H9 (cell line): ENCODE data around the gene ZBTB20. TPM values are rescaled to one million over a fixed set of nuclear protein-coding genes. Genes with fewer than 3 reads are reported as not detected.

Source experiments
- DNase-seq: peaks from one replicate; pipeline ENCODE4 v3.0.0-alpha.2; 2017
- H2AFZ ChIP-seq: one replicate; pipeline ENCODE4 v1.6.1; 2013; ENCODE audit warnings: mild to moderate bottlenecking, low read length, control low read depth, moderate library complexity
- H2AK5ac ChIP-seq: 2 replicates; pipeline ENCODE4 v1.6.1; 2013; ENCODE audit warnings: low read length, control low read depth, mixed read lengths; ENCODE audit not compliant: insufficient read length
- H2BK120ac ChIP-seq: one replicate; pipeline ENCODE4 v1.6.1; 2013; ENCODE audit warnings: low read depth, mild to moderate bottlenecking, low read length, control low read depth, inconsistent platforms; ENCODE audit not compliant: poor library complexity, severe bottlenecking
- H2BK12ac ChIP-seq: 2 replicates; pipeline ENCODE4 v1.6.1; 2013; ENCODE audit warnings: low read length, control low read depth, mixed read lengths, low read depth; ENCODE audit not compliant: insufficient read length
- H2BK15ac ChIP-seq: 2 replicates; pipeline ENCODE4 v1.6.1; 2013; ENCODE audit warnings: low read depth, low read length, control low read depth
- H2BK20ac ChIP-seq: one replicate; pipeline ENCODE4 v1.6.1; 2013; ENCODE audit warnings: low read depth, mild to moderate bottlenecking, low read length, control low read depth, inconsistent platforms; ENCODE audit not compliant: poor library complexity, severe bottlenecking
- H2BK5ac ChIP-seq: 2 replicates; pipeline ENCODE4 v1.6.1; 2013; ENCODE audit warnings: low read length, control low read depth, mixed read lengths; ENCODE audit not compliant: insufficient read length
- H3K14ac ChIP-seq: 2 replicates; pipeline ENCODE4 v1.6.1; 2013; ENCODE audit warnings: low read length, control low read depth; ENCODE audit not compliant: insufficient read depth
- H3K18ac ChIP-seq: 2 replicates; pipeline ENCODE4 v1.6.1; 2013; ENCODE audit warnings: low read depth, mild to moderate bottlenecking, mixed read lengths, low read length, control low read depth; ENCODE audit not compliant: insufficient read length
- H3K23ac ChIP-seq: 2 replicates; pipeline ENCODE4 v1.6.1; 2013; ENCODE audit warnings: low read length, control low read depth, mixed read lengths, low read depth; ENCODE audit not compliant: insufficient read length
- H3K23me2 ChIP-seq: 2 replicates; pipeline ENCODE4 v1.6.1; 2013; ENCODE audit warnings: low read depth, mild to moderate bottlenecking, mixed read lengths, low read length, control low read depth; ENCODE audit not compliant: insufficient read length, poor library complexity, severe bottlenecking
- H3K27ac ChIP-seq: 2 replicates; pipeline ENCODE4 v1.5.1; 2013; ENCODE audit warnings: low read length, control low read depth, mixed read lengths, low read depth; ENCODE audit not compliant: insufficient read length
- H3K27me3 ChIP-seq: 2 replicates; pipeline ENCODE4 v1.6.1; 2013; ENCODE audit warnings: low read length, control low read depth, inconsistent platforms; ENCODE audit not compliant: insufficient read depth
- H3K4ac ChIP-seq: 2 replicates; pipeline ENCODE4 v1.6.1; 2013; ENCODE audit warnings: low read depth, mild to moderate bottlenecking, control low read depth, inconsistent platforms, low read length, moderate library complexity
- H3K4me1 ChIP-seq: 2 replicates; pipeline ENCODE4 v1.6.1; 2013; ENCODE audit warnings: low read length, control low read depth, inconsistent platforms; ENCODE audit not compliant: insufficient read depth
- H3K4me2 ChIP-seq: 2 replicates; pipeline ENCODE4 v1.6.1; 2013; ENCODE audit warnings: low read length, control low read depth, mixed read lengths; ENCODE audit not compliant: insufficient read length, insufficient read depth
- H3K56ac ChIP-seq: 2 replicates; pipeline ENCODE4 v1.6.1; 2013; ENCODE audit warnings: low read depth, mild to moderate bottlenecking, mixed read lengths, low read length, control low read depth; ENCODE audit not compliant: insufficient read length
- H3K79me1 ChIP-seq: 2 replicates; pipeline ENCODE4 v1.6.1; 2013; ENCODE audit warnings: low read depth, mild to moderate bottlenecking, moderate library complexity, low read length, control low read depth, inconsistent platforms; ENCODE audit not compliant: insufficient read depth, poor library complexity, severe bottlenecking
- H3K79me2 ChIP-seq: 2 replicates; pipeline ENCODE4 v1.6.1; 2013; ENCODE audit warnings: low read length, control low read depth, inconsistent platforms; ENCODE audit not compliant: insufficient read depth
- H3K9ac ChIP-seq: 2 replicates; pipeline ENCODE4 v1.6.1; 2013; ENCODE audit warnings: low read length, control low read depth, mixed read lengths; ENCODE audit not compliant: insufficient read length; ENCODE audit errors: extremely low read depth
- H3K9me3 ChIP-seq: one replicate; pipeline ENCODE4 v1.6.1; 2013; ENCODE audit warnings: low read depth, low read length, inconsistent platforms; ENCODE audit not compliant: control insufficient read depth
- H3T11ph ChIP-seq: one replicate; pipeline ENCODE4 v1.6.1; 2013; ENCODE audit warnings: mild to moderate bottlenecking, low read length, control low read depth, inconsistent platforms
- H4K20me1 ChIP-seq: one replicate; pipeline ENCODE4 v1.6.1; 2013; ENCODE audit not compliant: control insufficient read depth, insufficient read length, insufficient read depth
- H4K5ac ChIP-seq: 2 replicates; pipeline ENCODE4 v1.6.1; 2013; ENCODE audit warnings: low read depth, mild to moderate bottlenecking, mixed read lengths, low read length, control low read depth; ENCODE audit not compliant: insufficient read length
- H4K8ac ChIP-seq: replicated peaks from 2 replicates; pipeline ENCODE4 v1.6.1; 2013; ENCODE audit warnings: low read length, control low read depth, mixed read lengths, low read depth; ENCODE audit not compliant: insufficient read length
- H4K91ac ChIP-seq: 2 replicates; pipeline ENCODE4 v1.6.1; 2013; ENCODE audit warnings: low read depth, mild to moderate bottlenecking, moderate library complexity, mixed read lengths, low read length, control low read depth; ENCODE audit not compliant: insufficient read length
- H3K27ac Mint-ChIP-seq, 3 experiments: 2 replicates in 2 of 3; 3 replicates in 1 of 3; pipeline ENCODE4 v1.8.0; 2020 to 2021; ENCODE audit warnings: mixed read lengths in 3 of 3, mild to moderate bottlenecking in 1 of 3, moderate library complexity in 1 of 3
- H3K27me3 Mint-ChIP-seq: 2 replicates; pipeline ENCODE4 v1.8.0; 2021; ENCODE audit warnings: low read depth, mild to moderate bottlenecking, moderate library complexity, mixed read lengths
- H3K36me3 Mint-ChIP-seq, 3 experiments: 2 replicates in 2 of 3; 3 replicates in 1 of 3; pipeline ENCODE4 v1.8.0; 2020 to 2021; ENCODE audit warnings: low read depth in 3 of 3, mixed read lengths in 3 of 3; ENCODE audit not compliant: insufficient read depth in 1 of 3
- H3K4me1 Mint-ChIP-seq, 2 experiments: 2 replicates each; pipeline ENCODE4 v1.8.0; 2020; ENCODE audit warnings: mixed read lengths in 2 of 2
- H3K4me3 Mint-ChIP-seq, 2 experiments: 2 replicates in 1 of 2; 3 replicates in 1 of 2; pipeline ENCODE4 v1.8.0; 2020 to 2021; ENCODE audit warnings: mild to moderate bottlenecking in 2 of 2, mixed read lengths in 2 of 2, moderate library complexity in 1 of 2
- H3K9me3 Mint-ChIP-seq, 2 experiments: 2 replicates in 1 of 2; 3 replicates in 1 of 2; pipeline ENCODE4 v1.8.0; 2020; ENCODE audit warnings: mild to moderate bottlenecking in 2 of 2, mixed read lengths in 2 of 2, moderate library complexity in 1 of 2
- CTCF ChIP-seq: fragments of 200-600 bp; sonication (generic); conservative IDR thresholded peaks from 3 replicates; pipeline ENCODE4 v1.8.0; 2021; ENCODE audit warnings: antibody characterized with exemption, mild to moderate bottlenecking
- WGBS: extraction: QIAGEN DNeasy Blood & Tissue Kit; methylation state at CpG from one replicate; pipeline ENCODE4 v1.1.7; 2013; ENCODE audit warnings: missing lambda C conversion rate, low lambda C conversion rate, mixed read lengths; ENCODE audit not compliant: insufficient read length; ENCODE audit errors: extremely low coverage; 5-methylcytosine and 5-hydroxymethylcytosine counted together
- total RNA-seq: library from RNA; stranded (reverse); gene quantifications from 2 replicates; pipeline ENCODE4 v1.2.1, GENCODE V29; 2021

Gene ZBTB20
- total RNA-seq, 1 experiment from 2014 or later, result 0.70 TPM

GRCh38 chr3:114623420-114624046 lies 523.6 kb downstream of the ZBTB20 start:
- Histone ChIP-seq H2AK5ac (no peak overlapping the region), H3T11ph (no peak overlapping the region), H3K18ac (no peak overlapping the region), H3K79me2 (no peaks in the 10 kb centered on the region), H2BK12ac (no peak overlapping the region), H4K5ac (no peak overlapping the region), H2BK5ac (no peak overlapping the region), H3K4me2 (no peak overlapping the region), H2BK20ac (no peak overlapping the region), H4K20me1 (no peaks in the 10 kb centered on the region), H2BK120ac (no peak overlapping the region), H3K79me1 (no peaks in the 10 kb centered on the region), H3K23ac (no peak overlapping the region), H4K8ac (peak overlapping the region; percentile 35), H3K27me3 (no peaks in the 10 kb centered on the region), H3K4me1 (no peaks in the 10 kb centered on the region; the same call in 1 of the 2 replicates), H3K56ac (no peak overlapping the region), H3K27ac (no peak overlapping the region), H2AFZ (no peak overlapping the region), H3K23me2 (no peaks in the 10 kb centered on the region), H2BK15ac (no peak overlapping the region), H3K9ac (no peak overlapping the region), H3K14ac (peak overlapping the region; percentile 61; the same call in 1 of the 2 replicates), H3K4ac (no peak overlapping the region), H4K91ac (peak overlapping the region; percentile 58), H3K9me3 (no peaks in the 10 kb centered on the region)
- H3K27me3 Mint-ChIP-seq, result no peaks in the 10 kb centered on the region
- no peak overlapping the region; a peak in 1 of 7 replicates for H3K27ac Mint-ChIP-seq
- no CpG with 5 or more reads among the region's 5 CpGs for WGBS
- no peak overlapping the region for H3K4me3 Mint-ChIP-seq
- DNase-seq, result no peak
- TF ChIP-seq CTCF, result no peak
- peaks cover 9 to 17% of the 10 kb centered on the region in 2 experiments; a peak in 3 of 4 replicates for H3K4me1 Mint-ChIP-seq
- no peaks in the 10 kb centered on the region for H3K36me3 Mint-ChIP-seq
- H3K9me3 Mint-ChIP-seq, result no peaks in the 10 kb centered on the region
